Stimulated activated CD4-positive, alpha-beta T cell treated with anti-CD3 and anti-CD28 coated beads, Interleukin-15, amount 100 ng/mL, for 1 hour (primary cell): ENCODE data around the gene NTMT1.
"Not testable (repeated sequence)": the region's sequence is repeated elsewhere in the genome, so short reads cannot be mapped to it uniquely, and the experiment has no call there.

Experiments
- DNase-seq, 2 donors: peaks; one replicate each; pipeline ENCODE4 v3.0.0-alpha.2; 2020; ENCODE audit warnings: low read depth in 1 of 2, low spot score in 1 of 2

The NTMT1 gene

DNA sequence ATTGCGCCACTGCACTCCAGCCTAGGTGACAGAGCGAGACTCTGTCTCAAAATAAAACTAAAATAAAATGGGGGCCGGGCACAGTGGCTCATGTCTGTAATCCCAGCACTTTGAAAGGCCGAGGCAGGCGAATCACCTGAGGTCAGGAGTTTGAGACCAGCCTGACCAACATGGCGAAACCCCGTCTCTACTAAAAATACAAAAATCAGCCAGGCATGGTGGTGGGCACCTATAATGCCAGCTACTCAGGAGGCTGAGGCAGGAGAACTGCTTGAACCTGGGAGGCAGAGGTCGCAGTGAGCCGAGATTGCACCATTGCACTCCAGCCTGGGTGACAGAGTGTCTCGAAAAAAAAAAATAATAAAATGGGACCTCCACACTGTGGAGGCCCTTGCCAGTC, 10.4 kb downstream of the NTMT1 start:
- not testable (repeated sequence) for DNase-seq

- DNase-seq = no peak
Measured at GRCh38 chr9:129637102-129637501, 11.1 kb downstream of the NTMT1 start.

DNA sequence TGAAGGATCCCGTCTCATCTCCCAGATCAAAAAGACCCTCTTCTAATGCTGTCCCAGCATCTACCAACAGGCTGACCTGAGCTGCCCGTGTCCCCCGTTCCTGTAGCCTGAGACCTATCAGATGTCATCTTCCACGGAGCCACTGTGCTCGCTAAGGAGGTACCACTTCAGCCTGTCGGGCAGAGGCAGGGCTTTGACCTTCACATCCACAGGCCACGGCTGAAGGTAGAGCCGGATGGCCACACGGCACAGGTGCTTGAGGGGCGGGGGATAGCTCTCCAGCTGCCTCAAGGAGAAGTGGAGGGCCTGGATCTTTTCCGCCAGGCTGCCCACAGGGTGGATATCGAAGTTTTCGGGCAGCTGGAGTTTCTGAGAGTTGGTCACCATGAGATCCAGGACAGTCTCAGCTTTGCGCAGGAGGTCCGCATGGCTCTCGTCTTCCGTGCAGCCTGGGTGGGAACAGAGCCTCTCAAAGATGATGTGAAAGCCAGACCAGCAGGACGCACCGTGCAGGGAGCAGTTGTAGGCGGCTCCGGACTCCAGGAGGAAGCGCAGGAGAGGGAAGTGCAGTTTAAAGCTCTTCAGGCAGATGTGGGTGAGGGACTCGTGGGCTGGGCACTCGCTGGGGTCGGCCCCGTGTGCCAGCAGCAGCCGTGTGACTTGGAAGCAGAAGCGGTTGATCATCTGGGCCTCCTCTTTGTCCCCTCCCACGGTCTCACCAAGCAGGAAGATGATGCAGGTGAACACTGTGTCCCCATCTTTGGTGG, 11.9 kb downstream of the NTMT1 start:
- no peak for DNase-seq

DNA sequence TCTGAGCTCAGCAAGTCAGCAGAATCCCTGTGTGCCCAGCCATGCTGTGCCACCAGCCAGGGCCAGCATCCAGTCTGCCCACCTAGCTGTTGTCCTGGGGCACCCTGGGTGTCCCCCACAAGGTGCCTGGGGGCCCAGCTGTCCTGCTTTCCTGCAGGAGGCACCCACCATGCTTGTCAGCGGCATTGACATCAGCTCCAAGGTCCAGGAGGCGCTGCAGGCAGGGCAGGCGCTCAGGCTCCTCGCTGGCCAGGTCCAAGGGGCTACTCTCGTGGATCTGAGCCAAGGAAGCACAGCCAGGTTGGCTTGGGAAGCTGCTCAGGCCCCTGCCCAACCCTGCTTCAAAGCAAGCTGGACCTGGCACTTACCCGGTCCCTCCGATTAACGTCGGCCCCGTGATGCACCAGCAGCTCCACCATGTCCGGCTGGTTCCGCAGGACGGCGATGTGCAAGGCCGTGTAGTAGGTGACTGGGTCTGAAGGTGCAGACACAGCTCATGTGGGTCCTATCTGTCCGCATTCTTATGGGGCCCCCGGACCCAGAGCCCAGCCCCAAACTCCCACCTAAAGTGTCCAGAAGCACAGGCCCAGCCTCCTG, 13.2 kb downstream of the NTMT1 start:
- no peak for DNase-seq

DNA sequence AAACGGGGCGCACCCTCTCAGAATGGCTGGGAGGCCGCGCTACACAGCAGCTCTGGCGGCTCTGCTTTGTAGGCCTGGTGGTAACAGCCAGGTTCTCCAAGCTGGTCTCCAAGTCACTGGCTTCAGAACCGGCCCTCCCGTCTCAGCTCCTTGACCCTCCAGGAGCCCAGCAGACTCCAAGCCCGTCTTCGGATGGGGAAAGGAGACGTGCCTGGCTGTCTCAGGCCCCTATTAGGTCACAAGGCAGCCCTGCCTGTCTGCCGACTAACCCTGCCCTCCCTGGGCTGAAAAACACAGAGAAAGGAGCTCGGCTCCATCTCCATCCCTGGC, 13.8 kb downstream of the NTMT1 start:
- no peak for DNase-seq

DNA sequence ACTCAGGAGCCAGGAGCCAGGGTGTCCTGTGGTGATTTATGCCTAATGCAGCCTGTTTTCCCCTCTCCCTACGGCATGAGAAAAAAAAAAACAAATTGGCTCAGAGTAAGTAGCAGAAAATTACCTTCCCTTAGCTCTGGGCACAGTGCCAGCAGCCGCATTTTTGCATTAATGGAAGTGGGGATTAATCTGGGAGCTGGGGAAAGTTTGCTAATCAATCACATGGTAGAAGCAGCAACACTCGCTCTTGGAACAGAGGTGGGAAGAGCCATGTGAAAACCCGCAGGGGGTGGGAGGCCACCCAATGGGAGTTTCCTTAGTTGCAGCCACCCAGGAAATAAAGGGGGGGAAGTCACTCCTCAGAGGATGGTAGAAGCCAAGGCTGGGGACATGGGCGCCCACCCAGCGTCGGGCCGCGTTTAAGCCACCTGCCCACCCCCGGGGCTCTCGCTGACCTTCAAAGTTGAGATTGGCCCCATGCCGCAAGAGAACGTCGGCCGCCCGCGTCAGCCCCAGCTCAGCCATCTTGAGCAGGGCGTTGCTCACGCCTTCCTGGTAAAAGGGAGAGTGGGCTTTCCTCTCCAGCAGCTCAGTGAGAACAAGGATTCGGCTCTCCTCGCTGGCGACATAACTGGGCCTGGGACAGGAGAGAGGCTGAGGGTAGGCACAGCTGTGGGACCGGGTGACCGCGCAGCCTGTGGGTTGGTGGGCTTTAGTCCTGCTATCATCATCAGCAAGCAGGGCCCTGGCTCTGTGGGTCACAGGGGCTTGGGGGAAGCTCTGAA, 14.3 kb downstream of the NTMT1 start:
- no peak for DNase-seq

DNA sequence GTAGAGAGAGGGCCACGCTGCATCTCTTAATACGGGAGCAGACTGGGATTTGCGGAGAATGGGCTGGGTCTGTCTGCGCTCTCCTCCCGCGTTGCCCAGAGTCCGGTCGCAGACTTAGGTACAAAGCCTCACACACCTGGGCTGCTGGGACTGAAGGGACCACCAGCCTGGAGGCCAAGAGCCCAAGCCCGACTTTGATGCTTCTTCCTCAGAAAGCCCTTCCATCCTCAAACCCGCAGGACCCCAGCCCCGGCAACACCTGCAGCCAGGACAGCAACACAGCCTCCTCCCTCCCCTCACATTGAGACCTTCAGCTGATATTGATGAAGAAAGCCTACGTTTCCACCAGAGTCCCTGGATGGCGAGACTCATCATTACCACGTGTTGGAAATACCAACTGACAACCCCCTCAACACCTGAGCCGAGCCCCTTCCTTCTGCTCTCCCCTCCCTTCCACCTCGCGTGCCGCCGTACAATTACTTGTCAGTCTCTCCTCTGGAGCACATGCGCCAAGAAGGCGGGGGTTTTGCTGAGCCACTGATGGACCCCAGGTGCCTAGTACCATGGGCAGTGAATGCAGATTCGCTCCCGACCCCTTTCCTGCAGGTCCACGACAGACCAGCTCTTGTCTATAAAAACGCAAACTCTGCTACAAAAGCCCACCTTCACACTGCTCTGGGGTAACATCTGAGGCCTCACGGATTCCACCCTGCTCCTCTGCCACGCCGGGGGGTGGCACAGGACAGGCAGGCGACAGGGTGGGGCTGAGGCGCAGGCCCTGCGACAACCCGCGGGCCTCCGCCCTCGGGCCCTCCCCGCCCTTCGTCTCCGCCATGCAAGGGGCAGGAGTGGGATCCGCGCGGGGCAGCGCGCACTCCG, 15.1 kb downstream of the NTMT1 start:
- no peak for DNase-seq

GRCh38 chr9:129641750-129642585, 16.0 kb downstream of the NTMT1 start, which contains the start of gene ASB6:
ASB6 (minus strand) TSS chr9:129642151; CDS start chr9:129641999, 152 bp downstream.
- peak; percentile 87 to 95 for DNase-seq

DNA sequence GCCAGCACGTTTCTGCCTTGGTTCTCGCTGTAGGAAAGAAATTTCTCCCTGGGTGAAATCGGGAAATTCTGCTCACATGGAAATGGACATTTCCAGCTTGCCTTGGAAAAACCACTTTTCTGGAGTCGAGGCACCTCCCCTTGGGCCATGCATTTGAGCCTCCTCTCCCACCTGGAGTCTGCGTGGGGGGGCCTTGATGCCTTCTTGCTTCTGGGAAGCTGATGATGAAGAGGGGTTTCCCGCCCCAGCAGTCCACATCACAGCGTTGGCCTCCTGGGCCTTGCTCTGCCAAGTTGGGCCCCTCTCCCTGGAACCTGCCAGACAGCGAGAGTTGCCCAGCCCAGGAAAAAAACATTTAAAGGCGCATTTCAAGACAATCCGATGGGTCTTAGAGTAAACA, 17.7 kb downstream of the NTMT1 start:
- DNase-seq = no peak

DNA sequence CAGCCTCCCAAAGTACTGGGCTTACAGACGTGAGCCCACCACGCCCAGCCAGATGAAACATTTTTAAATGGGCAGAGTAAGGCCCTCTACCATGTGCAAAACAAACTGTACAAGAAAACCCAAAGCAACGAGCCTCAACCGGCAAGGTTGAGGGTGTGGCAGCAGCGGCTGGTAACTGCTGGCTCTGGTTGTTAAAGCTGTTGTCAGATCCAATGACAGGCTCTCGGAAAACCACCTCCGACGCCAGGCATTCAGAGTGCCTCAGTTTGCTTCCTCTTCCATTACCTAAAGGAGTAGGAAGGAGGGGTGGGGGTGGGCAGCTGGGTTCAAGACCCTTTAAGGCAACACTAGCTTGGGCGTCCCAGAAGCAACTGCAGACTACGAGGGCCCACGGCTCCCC, 18.4 kb downstream of the NTMT1 start:
- no peak for DNase-seq

DNA sequence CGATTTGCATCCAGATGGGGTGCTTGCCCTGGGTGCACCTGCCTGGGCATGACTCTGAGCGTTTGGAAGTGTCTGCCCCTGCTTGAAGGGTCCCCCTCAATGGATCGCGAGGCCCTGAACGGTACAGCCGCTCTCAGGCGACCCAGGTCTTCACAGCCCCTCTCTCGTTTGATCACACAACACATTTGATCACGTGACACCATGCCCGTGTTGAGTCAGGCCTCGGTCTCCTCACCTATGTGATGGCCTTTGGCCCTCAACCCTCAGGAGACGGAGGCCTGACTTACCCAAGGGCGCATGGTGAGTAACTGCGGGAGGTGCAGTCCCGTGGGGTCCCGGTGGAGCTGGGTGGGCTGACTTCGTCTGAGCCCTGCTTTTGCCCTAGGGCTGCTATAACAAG, 18.9 kb downstream of the NTMT1 start:
- DNase-seq = no peak

DNA sequence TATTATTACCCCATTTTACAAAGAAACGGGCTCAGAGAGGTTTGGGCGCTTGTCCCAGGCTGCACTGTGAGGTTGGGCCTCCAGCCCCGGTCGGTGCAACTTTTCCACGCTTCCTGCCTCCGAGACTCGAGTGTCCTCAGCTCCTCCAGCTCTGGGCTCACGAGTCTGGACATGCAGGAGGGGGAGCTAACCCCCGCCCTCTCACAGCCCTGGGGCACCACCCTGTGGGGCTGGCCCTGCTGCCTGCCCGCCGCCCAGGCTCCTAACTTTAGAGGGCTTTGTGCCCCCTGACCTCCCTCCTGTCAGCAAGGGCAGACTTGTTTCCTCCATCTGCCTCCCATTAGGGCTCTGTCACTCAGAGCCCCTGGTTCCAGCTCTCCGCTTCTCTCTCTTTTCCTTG, 20.3 kb downstream of the NTMT1 start:
- no peak for DNase-seq

GRCh38 chr9:129646654-129647053, 20.7 kb downstream of the NTMT1 start:
- no peak for DNase-seq

DNA sequence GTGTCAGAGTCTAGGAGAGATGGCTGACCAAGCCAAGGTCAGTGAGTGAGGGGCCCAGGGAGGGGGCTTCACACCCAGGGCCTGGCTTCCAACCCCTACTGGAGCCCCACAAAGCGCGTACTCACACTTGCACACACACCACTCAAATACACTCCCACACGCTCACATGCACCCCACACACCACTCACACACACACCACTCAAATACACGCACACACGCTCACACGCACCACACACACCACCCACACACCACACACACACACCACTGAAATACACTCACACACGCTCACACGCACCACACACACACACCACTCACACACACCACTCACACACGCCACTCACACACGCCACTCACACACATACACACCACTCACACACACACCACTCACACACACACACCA, 21.7 kb downstream of the NTMT1 start:
- no peak for DNase-seq

GRCh38 chr9:129648092-129648763, 22.3 kb downstream of the NTMT1 start:
- no peak for DNase-seq

GRCh38 chr9:129648764-129649115, 22.8 kb downstream of the NTMT1 start:
- DNase-seq = no peak

GRCh38 chr9:129649726-129650679, 24.0 kb downstream of the NTMT1 start:
- no peak for DNase-seq

GRCh38 chr9:129650680-129651235, 24.8 kb downstream of the NTMT1 start:
- no peak for DNase-seq
